H54 (cell line): ENCODE data around the gene NPC1.

Experiments used
- DNase-seq: peaks from one replicate; pipeline ENCODE4 v3.0.0; 2011; ENCODE audit warnings: low spot score, mixed read lengths; ENCODE audit not compliant: insufficient read length
- FAIRE-seq: peaks from 3 replicates; lab custom pipeline; 2011; peaks lifted over from hg19 to GRCh38; lab: Jason Lieb, UNC
- POLR2A ChIP-seq: IDR thresholded peaks from 2 replicates; pipeline ENCODE4 v1.6.1; 2011; ENCODE audit warnings: low read depth, mild to moderate bottlenecking, low read length

NPC1 gene

DNA sequence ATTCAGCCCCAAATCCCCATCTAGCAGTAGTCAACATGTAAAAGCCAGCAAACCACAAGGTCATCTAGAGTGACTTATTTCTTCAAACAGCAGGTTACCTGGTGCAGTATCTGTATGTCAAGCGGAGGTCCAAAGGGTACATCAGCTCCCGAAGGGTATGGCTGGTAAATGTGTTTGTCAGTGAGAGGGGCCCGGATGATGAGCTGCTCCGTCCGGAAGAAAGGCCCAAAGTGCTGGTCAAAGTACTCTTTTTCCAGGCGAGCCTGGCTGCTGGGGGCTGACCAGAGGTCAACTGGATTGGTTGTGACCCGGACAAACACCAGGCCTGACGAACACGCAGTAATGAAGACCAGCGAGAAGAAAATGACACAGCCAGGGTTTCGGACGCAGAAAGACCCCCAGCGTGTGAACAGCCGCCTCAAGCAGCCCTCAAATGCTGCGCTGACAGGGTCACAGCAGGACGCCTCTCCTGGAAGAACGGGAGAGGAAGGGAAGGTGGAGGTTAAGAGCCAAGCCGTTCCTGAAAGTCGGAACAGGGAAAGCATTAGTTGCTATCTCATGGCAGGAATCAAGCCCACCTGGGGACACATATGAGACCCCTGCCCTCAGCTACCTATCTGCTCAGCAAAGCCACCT, 30.0 kb downstream of the NPC1 start:
- TF ChIP-seq POLR2A, result no peak
- DNase-seq (no peak), FAIRE-seq (no peak)

DNA sequence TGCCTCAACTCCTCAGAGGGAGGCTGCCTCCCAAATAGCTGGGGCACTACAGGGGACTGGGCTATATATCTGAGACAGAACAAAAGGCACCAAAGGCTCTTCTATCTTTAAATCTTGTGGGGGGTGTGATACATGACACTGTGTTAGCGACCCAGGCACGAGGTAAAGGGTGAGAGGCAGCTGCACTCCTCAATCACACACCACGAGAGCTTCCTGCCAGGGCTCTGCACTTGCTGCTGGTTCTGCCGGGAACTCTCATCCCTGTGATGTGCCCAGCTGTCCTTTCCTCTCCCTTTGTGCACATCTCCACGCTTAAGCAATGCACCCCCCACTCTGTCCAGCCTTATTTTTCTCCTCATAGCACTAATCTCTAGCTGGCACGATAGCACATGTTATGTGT, 32.4 kb downstream of the NPC1 start:
- DNase-seq, result no peak
- TF ChIP-seq POLR2A, result no peak
- FAIRE-seq, result no peak

DNA sequence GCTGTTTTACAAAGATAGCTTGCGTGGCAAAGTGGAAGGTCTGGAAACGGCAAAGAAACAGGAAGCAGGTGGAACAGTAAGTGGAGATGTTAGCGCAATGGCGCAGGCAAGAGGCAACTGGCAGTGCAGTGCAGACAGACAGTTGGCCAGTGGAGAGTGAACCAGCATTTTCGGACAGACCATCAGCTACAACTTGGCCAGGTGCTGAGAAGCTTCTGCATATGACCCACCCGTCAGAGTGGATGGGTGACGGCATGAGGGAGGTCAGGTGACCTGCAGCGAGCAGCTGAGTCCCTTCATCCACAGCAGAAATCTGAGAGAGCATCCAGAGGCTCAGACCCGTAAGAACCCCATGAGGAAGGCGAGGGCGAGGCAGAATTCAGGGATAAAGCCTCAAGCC, 33.8 kb downstream of the NPC1 start:
- TF ChIP-seq POLR2A, result no peak
- no peak for DNase-seq
- no peak for FAIRE-seq

DNA sequence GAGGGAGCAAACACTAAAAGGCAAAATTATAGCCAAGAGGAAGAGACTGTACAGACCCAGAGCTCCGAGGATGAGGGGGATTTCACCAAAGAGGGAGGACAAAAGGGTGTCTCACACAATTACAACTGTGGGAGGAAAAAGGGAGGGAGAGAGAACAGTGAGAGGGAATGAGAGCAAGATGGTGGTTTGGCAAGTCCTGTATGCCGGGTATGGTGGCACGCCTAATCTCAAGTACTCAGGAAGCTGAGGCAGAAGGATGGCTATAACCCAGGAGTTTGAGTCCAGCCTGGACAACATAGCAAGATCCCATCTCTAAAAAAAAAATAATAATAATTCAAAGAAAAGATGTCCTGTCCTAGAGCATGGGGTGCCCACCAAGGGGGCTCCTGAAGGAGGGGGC, 34.3 kb downstream of the NPC1 start:
- FAIRE-seq (no peak), DNase-seq (no peak)
- TF ChIP-seq POLR2A, result no peak

DNA sequence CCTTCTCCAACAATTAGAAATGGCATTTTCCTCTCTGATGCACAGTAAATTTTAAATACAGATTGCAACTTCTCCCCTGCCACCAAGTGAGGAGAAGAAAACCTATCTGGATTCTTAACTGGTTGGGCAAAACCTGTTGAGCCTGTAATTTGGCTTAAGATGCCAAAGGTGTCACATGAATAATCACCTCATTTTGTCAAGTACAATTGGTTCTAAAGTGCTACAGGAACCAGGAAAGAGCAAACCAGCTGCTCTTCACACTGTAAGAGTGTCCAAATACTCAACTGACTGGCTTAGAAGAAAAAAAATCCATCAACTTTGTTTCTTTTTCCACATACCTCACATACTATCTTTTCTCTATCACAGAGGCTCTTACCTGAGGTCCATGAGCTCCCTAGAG, 35.4 kb downstream of the NPC1 start:
- FAIRE-seq, result no peak

DNA sequence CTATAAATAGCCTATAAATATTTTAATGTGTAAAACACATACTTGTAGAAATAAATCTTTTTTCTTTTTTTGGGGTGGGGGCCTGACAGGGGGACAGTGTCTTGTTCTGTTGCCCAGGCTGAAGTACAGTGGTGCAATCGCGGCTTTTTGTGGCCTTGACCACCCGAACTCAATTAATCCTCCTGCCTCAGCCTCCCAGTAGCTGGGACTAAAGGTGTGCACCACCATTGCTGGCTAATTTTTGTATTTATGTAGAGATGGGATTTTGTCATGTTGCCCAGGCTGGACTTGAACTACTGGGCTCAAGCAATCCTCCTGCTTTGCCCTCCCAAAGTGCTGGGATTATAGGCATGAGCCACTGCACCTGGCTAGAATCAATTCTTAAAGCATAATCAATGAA, 37.6 kb downstream of the NPC1 start:
- DNase-seq (no peak), FAIRE-seq (no peak)
- no peak for TF ChIP-seq POLR2A

More for the DNA sequence above, 35.4 kb downstream of the NPC1 start:
- no peak for DNase-seq
- no peak for TF ChIP-seq POLR2A

DNA sequence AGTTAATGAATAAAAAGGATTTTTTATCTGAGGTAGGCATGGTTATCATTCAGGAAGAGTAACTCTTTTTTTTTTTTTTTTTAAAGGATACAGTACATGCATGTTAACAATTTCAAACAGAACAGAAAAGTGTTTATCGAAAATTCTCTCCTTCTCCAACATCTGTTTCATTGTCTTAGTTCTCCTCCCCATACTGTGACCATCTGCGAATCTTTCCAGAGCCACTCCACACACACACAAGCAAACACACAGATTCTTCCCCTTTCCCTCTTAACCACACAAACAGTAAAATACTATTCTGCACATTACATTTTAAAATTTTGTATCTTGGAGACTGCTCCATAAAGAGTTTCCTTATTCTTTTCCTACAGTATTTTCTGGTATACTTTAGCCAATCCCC, 38.0 kb downstream of the NPC1 start:
- no peak for TF ChIP-seq POLR2A
- FAIRE-seq (no peak), DNase-seq (no peak)

DNA sequence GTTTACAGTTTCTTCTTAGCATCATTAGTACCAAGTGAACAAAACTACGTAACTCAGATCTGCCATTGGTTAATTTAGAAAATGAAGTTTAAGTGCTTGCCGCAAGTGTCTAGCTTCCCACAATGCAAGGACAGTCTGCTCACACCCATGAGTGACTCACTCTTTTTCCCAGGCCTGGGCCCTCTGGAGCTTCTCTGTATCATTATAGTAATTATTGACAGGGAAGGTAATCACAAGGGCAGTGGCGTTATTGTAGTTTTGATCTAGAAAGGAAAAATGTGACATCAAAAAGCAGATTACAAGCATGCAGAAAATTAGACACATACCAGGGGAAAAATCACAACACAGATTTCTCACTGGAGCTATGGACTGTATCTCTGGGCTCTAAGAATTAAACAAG, 38.5 kb downstream of the NPC1 start:
- no peak for TF ChIP-seq POLR2A
- DNase-seq, result no peak

DNA sequence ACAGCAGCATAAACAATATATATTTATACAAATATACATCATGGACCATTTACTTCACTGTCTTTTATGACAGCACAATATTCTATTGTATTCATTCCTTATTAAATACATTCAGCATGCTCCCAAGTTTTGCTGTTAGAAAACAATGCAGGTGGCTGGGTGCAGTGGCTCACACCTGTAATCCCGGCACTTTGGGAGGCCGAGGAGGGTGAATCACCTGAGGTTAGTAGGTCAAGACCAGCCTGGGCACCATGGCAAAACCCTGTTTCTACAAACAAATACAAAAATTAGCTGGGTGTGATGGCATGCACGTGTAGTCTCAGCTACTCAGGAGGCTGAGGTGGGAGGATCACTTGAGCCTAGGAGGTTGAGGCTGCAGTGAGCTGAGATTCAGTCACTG, 39.0 kb downstream of the NPC1 start:
- DNase-seq, result no peak
- FAIRE-seq, result no peak
- TF ChIP-seq POLR2A, result no peak

More for the DNA sequence above, 38.5 kb downstream of the NPC1 start:
- FAIRE-seq, result no peak

DNA sequence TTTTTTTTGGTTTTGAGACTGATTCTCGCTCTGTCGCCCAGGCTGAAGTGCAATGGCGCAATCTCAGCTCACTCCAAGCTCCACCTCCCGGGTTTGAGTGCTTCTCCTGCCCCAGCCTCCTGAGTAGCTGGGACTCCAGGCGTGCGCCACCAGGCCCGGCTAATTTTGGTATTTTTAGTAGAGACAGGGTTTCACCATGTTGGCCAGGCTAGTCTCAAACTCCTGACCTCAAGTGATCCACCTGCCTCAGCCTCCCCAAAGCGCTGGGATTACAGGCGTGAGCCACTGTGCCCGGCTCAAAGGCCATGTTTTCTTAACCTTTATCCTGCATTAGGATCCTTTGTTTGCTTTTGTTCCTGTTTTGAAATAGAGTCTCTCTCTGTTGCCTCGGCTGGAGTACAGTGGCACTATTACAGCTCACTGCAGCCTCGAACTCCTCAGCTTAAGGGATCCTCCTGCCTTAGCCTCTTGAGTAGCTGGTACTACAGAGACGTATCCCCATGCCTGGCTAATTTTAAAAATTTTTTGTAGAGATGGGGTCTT, 41.0 kb downstream of the NPC1 start:
- no peak for TF ChIP-seq POLR2A
- FAIRE-seq, result no peak
- no peak for DNase-seq

DNA sequence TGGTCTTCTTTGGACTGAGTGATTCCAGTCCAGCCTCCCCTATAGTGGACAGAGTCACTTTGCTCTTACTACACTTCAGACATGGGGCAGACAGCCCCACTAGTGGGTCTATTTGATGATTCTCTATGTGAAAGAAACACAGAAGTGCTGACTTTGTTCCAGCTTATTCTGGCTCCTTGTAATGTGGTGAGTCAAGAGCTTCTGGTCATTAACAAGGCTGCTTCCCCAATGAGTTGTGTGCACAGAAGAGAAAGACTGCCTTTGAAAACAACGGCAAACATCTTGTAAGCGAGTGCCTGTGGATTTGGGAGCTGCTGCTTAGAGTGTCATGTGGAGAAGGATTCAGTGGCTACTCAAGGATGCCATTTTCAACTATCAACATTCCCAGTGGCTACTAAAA, 43.8 kb downstream of the NPC1 start:
- no peak for TF ChIP-seq POLR2A
- FAIRE-seq (no peak), DNase-seq (no peak)

DNA sequence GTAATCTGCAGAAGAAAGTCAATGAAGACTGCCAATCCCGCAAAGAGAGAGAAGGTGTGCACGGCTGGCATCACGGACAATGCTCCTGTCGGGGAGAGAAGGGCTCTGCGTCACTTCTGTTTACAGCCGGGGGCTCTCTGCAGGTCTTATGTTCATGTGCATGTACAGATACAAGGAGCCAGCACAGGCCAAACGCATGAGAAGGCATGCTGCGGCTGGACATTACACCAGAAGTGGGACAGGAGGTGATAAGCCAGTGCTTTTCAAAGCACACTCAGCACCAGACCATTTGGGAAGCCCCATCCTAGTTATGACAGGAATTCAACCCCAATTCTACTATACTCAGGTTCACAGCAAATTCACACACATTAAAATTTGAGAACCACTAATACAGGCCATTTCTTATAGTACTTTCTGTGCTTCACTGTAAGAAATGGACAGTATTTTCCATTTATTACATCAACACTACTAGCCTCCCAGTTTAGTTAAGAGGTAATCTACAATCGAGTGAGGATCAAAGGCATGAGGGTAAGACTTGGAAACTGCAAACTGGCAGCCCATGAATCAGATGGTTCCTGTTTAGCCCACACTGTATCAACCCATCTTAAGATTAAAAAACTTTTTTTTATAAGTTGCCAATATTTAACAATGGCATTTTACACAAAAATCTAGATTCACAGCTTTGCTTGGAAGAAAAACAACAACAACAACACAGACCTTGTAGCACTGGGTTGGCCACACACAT, 44.8 kb downstream of the NPC1 start:
- DNase-seq, result no peak
- no peak for TF ChIP-seq POLR2A
- FAIRE-seq, result no peak

DNA sequence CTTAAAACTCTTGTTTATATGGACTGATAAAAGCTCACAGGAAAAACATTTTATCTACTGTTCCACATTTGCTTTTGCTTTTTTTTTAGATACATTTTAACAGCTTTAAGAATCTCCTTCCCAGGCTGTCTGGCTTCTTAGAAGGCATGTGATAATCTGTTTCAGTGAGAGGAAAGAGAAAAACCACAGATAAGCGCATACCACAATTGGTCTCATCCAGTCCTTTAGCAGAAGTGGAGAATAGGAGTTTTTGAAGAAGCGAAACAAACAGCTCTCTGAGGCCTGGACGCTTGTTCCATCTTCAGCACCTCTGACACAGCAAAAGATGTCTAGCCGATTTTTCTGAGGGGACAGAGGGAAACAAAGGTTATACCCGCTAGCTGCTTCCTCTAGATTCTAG, 45.4 kb downstream of the NPC1 start:
- FAIRE-seq (no peak), DNase-seq (no peak)
- TF ChIP-seq POLR2A, result no peak

DNA sequence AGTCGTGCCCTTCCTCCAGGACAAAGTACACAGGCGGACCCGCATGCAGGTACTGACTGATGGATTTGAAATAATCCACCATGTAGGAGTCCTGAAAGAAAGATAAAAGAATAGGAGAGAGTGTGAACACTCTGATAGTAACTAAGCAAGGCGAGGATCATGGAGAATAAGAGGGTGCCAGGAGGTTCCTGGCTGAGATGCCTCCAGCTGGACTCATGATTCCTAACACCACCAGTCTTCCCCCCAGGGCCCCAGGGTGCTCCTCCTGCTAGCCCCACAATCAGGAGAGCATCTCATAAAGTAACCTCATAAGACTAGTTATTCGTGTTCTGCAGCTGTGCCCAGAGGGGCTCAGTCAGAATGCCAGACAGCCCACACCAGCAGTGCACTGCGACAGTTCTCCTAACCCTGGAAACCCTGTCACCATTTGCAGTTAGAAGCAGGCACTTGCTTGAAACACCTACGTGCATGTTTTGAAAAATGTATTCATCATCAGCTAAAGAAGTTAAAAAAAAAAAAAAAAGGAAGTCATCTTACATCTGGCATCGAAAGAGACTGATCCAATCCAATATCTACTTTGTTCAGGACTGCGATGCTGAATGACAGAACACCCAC, 46.3 kb downstream of the NPC1 start:
- TF ChIP-seq POLR2A, result no peak
- FAIRE-seq (no peak), DNase-seq (no peak)

DNA sequence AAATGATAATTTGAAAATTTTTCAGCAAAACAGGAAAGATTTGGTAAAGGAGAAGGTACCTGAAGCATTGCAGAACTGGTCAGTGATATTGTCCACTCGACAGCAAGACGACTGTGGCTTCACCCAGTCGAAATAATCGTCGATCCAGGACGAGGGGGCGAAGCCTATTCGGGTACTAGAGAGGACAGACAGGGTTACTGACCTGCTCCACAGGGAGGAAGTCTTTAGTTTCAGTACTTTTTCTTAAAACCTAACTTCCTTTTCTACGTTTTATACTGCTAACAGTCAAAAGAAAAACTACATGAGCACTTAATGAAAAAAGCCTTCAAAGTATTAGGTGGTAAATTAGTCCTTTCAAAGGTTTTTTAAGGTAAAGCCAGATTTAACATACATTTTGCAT, 47.0 kb downstream of the NPC1 start:
- no peak for TF ChIP-seq POLR2A
- FAIRE-seq (no peak), DNase-seq (no peak)
